Transverse colon (tissue), 3 donors: ENCODE measurements around the gene ITGB1BP2.
"Not testable (repeated sequence)": the region's sequence is repeated elsewhere in the genome, so short reads cannot be mapped to it uniquely, and the experiment has no call there.

ENCODE experiments used
- POLR2A ChIP-seq: fragments of 450-650 bp; IDR thresholded peaks from one replicate; pipeline ENCODE4 v1.6.1; 2016; ENCODE audit warnings: antibody characterized with exemption, mild to moderate bottlenecking, moderate library complexity
- TF ChIP-seq, protein P1 (sequence below), 5 experiments: fragments of 200-600 bp in 3 of 5; fragments of 450-650 bp in 2 of 5; sonication (generic) in 3 of 5; IDR thresholded peaks; 1 replicate in 2 of 5; 2 replicates in 3 of 5; pipeline ENCODE4 v1.5.1; 2016 to 2017; ENCODE audit warnings: antibody characterized with exemption in 5 of 5, inconsistent platforms in 3 of 5, mild to moderate bottlenecking in 2 of 5, moderate library complexity in 1 of 5

DNA sequence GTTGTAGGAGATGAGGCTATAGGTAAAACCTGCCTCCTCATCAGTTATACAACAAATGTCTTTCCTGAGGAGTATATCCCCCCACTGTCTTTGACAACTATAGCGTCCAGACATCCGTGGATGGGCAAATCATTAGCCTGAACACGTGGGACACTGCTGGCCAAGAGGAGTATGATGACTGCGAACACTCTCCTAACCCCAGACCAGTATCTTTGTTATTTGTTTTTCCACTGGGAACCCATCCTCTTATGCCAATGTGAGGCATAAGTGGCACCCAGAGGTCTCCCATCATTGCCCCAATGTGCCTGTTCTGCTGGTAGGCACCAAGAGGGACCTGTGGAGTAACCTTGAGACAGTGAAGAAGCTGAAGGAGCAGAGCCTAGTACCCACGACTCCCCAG is 50.9 kb downstream of the ITGB1BP2 start:
- TF ChIP-seq, protein P1, sequence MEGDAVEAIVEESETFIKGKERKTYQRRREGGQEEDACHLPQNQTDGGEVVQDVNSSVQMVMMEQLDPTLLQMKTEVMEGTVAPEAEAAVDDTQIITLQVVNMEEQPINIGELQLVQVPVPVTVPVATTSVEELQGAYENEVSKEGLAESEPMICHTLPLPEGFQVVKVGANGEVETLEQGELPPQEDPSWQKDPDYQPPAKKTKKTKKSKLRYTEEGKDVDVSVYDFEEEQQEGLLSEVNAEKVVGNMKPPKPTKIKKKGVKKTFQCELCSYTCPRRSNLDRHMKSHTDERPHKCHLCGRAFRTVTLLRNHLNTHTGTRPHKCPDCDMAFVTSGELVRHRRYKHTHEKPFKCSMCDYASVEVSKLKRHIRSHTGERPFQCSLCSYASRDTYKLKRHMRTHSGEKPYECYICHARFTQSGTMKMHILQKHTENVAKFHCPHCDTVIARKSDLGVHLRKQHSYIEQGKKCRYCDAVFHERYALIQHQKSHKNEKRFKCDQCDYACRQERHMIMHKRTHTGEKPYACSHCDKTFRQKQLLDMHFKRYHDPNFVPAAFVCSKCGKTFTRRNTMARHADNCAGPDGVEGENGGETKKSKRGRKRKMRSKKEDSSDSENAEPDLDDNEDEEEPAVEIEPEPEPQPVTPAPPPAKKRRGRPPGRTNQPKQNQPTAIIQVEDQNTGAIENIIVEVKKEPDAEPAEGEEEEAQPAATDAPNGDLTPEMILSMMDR (IDR thresholded peaks at IDR 0.05), result not testable (repeated sequence)
- not testable (repeated sequence) for TF ChIP-seq POLR2A
